ENCODE measurements around the gene ZFAND5.

Gene ZFAND5

GRCh38 chr9:72364679-72365524 is at the start of gene ZFAND5:
TSS of gene ZFAND5 (minus strand) at chr9:72365208. CDS start at chr9:72360778, 4,430 bp downstream.
- in situ Hi-C loops (cut with MboI; ENCODE audit: low sequenced_read_pairs), result no loop called here

- in situ Hi-C loops (cut with MboI; ENCODE audit: low sequenced_read_pairs), result no loop called here
Measured at GRCh38 chr9:72412483-72413040, 47.6 kb upstream of the ZFAND5 start.

- in situ Hi-C loops (cut with MboI; ENCODE audit: low sequenced_read_pairs), result no loop called here
Measured at GRCh38 chr9:72410214-72410613, 45.2 kb upstream of the ZFAND5 start.

GRCh38 chr9:72407114-72407513 is 42.1 kb upstream of the ZFAND5 start:
- in situ Hi-C loops (cut with MboI; ENCODE audit: low sequenced_read_pairs), result no loop called here

GRCh38 chr9:72402744-72403143 is 37.7 kb upstream of the ZFAND5 start:
- in situ Hi-C loops (cut with MboI; ENCODE audit: low sequenced_read_pairs), result no loop called here

GRCh38 chr9:72401396-72401795 is 36.4 kb upstream of the ZFAND5 start:
- in situ Hi-C loops (cut with MboI; ENCODE audit: low sequenced_read_pairs), result no loop called here

- in situ Hi-C loops (cut with MboI; ENCODE audit: low sequenced_read_pairs), result no loop called here
Measured at GRCh38 chr9:72400866-72401265, 35.9 kb upstream of the ZFAND5 start.

GRCh38 chr9:72399391-72399790 is 34.4 kb upstream of the ZFAND5 start:
- in situ Hi-C loops (cut with MboI; ENCODE audit: low sequenced_read_pairs), result no loop called here

- in situ Hi-C loops (cut with MboI; ENCODE audit: low sequenced_read_pairs), result no loop called here
Measured at GRCh38 chr9:72396247-72397091, 31.5 kb upstream of the ZFAND5 start.

- in situ Hi-C loops (cut with MboI; ENCODE audit: low sequenced_read_pairs), result no loop called here
Measured at GRCh38 chr9:72394066-72394465, 29.1 kb upstream of the ZFAND5 start.

- in situ Hi-C loops (cut with MboI; ENCODE audit: low sequenced_read_pairs), result no loop called here
Measured at GRCh38 chr9:72390907-72391306, 25.9 kb upstream of the ZFAND5 start.

- in situ Hi-C loops (cut with MboI; ENCODE audit: low sequenced_read_pairs), result no loop called here
Measured at GRCh38 chr9:72386186-72386585, 21.2 kb upstream of the ZFAND5 start.

GRCh38 chr9:72384710-72385485 is 19.9 kb upstream of the ZFAND5 start:
- in situ Hi-C loops (cut with MboI; ENCODE audit: low sequenced_read_pairs), result no loop called here

GRCh38 chr9:72383978-72384709 is 19.1 kb upstream of the ZFAND5 start:
- in situ Hi-C loops (cut with MboI; ENCODE audit: low sequenced_read_pairs), result no loop called here

GRCh38 chr9:72382405-72382804 is 17.4 kb upstream of the ZFAND5 start:
- in situ Hi-C loops (cut with MboI; ENCODE audit: low sequenced_read_pairs), result no loop called here

GRCh38 chr9:72377041-72377440 is 12.0 kb upstream of the ZFAND5 start:
- in situ Hi-C loops (cut with MboI; ENCODE audit: low sequenced_read_pairs), result no loop called here

GRCh38 chr9:72371151-72371550 is 6.1 kb upstream of the ZFAND5 start:
- in situ Hi-C loops (cut with MboI; ENCODE audit: low sequenced_read_pairs), result no loop called here

- in situ Hi-C loops (cut with MboI; ENCODE audit: low sequenced_read_pairs), result no loop called here
Measured at GRCh38 chr9:72365525-72366256, 683 bp upstream of the ZFAND5 start.

GRCh38 chr9:72363908-72364678 is 915 bp downstream of the ZFAND5 start:
- in situ Hi-C loops (cut with MboI; ENCODE audit: low sequenced_read_pairs), result no loop called here
